GM10847 (cell line): ENCODE data around the gene ZFYVE27.
A peak's percentile ranks its signal among the peaks of the same experiment; 100 is the strongest.

Experiments
- POLR2A ChIP-seq: IDR thresholded peaks from 2 replicates; pipeline ENCODE4 v1.6.1; 2011; ENCODE audit not compliant: insufficient read length; ENCODE audit errors: extremely low read depth

Gene ZFYVE27

GRCh38 chr10:97711640-97712572 lies 25.0 kb upstream of the ZFYVE27 start:
- TF ChIP-seq POLR2A, result no peak

GRCh38 chr10:97713339-97713825 lies 23.5 kb upstream of the ZFYVE27 start, which contains the start of gene MARVELD1:
Gene MARVELD1, plus strand, starts transcription at chr10:97713730. Its CDS starts 147 bp downstream, at chr10:97713877.
- no peak for TF ChIP-seq POLR2A

GRCh38 chr10:97713826-97714400 lies 23.0 kb upstream of the ZFYVE27 start:
- peak; percentile 10 for TF ChIP-seq POLR2A

- TF ChIP-seq POLR2A, result no peak
Measured at GRCh38 chr10:97714401-97715258, 22.3 kb upstream of the ZFYVE27 start.

- TF ChIP-seq POLR2A, result no peak
Measured at GRCh38 chr10:97715259-97715874, 21.6 kb upstream of the ZFYVE27 start.

DNA sequence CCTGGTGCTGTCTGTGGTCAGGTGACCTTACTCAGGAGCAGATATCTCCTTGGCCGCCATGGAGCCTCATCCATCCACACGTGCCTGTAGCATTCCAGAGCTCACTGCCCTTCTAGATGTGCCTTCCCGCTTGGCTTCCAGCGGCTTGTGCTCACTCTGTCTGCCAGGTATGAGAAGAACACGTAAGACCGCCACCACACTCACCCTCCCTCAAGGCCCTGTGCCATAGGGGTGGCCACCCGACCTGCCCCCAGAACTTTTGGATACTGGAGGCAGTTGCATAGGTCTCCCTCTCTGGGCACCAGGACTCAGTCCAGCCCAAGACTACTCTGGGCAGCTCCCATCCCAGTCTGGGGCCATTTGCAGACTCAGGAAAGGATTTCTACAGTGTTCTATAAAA lies 19.3 kb upstream of the ZFYVE27 start:
- TF ChIP-seq POLR2A, result no peak

DNA sequence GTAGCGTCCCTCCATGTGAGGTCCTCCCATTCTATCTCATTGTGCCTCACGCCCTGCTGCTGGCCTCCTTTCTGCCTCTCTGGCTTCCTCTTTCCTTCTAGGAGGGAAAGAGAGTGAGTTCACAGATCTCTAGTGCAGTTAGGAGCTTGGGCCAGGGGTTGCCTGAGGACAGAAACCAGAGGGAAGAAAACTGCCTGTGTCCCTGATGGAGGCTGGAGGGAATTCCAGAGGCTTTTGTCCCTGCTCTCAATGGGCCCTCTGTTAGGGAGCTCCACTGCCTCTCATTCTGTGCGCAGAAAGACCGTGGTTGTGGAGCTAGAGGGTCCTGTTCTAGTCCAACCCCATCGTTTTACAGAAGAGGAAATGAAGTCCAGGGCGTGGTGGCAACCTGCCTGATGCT lies 18.8 kb upstream of the ZFYVE27 start:
- TF ChIP-seq POLR2A, result no peak

DNA sequence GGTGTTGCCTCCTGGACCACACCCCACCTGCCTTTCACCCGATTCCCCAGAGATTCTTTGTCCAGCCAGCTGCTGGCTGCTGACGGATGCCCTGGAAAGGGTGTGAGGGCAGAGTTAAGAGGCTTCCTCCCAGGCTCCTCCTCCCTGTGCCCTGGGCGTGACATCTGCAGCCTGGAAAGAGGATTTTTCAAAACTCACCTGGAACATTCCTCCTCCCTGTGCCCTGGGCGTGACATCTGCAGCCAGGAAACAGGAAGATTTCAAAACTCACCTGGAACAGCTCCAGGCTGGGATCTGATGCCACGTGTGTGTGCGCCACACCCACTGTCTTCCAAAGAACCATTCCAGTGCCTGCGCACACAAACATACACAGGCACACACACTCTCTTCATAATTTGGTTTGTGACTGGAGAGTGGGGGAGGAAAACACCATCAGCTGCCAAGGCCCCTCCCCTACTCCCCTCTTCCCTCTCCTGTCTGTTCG lies 18.2 kb upstream of the ZFYVE27 start:
- no peak for TF ChIP-seq POLR2A

DNA sequence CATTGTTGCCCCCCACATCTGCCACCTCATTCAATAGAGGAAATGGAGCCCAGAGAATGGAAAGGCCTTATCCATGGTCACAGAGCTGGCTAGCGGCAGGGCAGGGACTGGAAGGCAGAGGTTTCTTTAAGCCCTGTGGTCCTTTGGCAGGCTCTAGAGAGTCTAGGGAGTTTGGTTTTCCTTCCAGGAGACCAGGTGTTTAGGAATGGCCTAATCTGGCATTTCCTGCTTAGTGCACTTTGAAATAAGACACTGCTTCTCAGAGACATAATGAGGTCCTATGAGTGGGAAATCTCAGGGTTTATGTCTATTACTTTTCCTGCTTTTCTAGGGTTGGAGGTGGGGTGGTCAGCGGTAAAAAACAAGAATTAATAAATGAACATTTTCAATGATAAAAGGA lies 17.3 kb upstream of the ZFYVE27 start:
- no peak for TF ChIP-seq POLR2A

DNA sequence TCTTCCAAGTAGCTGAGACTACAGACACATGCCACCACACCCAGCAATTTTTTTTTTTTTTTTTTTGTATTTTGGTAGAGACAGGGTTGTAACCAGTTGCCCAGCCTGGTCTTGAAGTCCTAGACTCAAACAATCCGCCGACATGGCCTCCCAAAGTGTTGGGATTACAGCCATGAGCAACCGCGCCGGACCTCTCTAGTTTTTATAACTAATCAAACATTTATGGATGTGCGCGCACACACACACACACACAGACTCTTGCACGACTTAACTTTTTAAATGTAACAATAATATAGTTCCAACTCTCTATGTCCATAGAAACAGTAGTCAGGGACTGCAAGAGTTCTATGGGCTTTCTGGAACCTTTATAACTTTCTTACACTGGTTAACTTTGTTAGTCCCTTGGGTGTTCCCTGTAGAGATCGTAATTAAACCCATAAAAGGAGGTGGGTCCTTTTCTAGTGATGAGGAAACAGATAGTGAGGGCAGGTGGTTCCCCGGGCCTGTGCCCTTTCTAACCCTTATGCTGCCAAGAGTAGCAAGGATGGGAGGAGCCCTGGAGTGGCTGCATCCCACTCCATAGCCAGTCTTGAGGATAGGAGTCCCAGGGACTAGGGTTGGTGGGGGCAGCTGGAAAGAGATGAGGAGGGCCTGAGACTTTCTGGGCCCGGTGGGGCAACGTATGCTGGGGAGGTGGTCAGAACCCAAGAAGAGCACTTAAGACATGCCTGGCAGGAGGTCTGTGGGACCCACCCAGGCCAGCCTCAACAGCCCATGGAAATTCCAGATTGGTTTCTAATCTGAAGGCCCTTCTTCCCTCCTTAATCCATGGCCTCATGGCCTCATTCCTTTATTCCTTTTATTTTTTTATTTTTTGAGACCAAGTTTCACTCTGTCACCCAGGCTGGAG lies 14.8 kb upstream of the ZFYVE27 start:
- TF ChIP-seq POLR2A, result no peak

GRCh38 chr10:97723001-97723400 lies 13.9 kb upstream of the ZFYVE27 start:
- no peak for TF ChIP-seq POLR2A

- no peak for TF ChIP-seq POLR2A
Measured at GRCh38 chr10:97724341-97724941, 12.5 kb upstream of the ZFYVE27 start.

DNA sequence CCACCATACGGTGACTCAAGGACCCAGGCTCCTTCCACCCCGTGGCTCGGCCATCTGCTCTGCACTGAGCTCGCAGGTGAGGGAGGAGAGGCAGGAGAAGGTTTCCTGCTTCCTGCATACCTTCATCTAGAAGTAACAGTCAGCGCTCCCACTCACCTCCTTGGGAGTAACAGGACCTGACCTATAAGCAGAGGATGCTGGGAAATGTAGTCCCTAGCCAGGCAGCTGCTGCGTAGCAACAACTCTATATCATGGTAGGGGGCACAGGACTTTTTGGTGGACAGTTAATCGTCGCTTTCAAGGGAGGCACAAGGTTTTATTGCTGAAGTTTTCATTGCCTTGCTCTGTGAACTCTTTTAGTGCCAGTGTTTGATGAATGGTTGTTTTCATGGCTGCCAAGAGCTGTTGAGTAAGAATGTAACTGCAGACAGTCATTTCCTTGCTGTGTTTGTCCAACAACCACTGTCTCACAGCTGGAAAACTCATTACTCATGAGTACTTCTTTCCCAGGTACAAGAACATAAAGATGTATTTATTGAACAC lies 10.2 kb upstream of the ZFYVE27 start:
- no peak for TF ChIP-seq POLR2A
